IPS-18a (cell line): Measurements from ENCODE around the gene ITPRID2.

ENCODE experiments used
- H3K27ac ChIP-seq: one replicate; pipeline ENCODE4 v1.5.1; 2013; ENCODE audit warnings: low read length
- H3K27me3 ChIP-seq: one replicate; pipeline ENCODE4 v1.6.1; 2013; ENCODE audit warnings: mild to moderate bottlenecking, low read length; ENCODE audit not compliant: control insufficient read depth, insufficient read depth
- H3K36me3 ChIP-seq: one replicate; pipeline ENCODE4 v1.6.1; 2013; ENCODE audit warnings: low read depth, low read length; ENCODE audit not compliant: control insufficient read depth
- H3K4me1 ChIP-seq: one replicate; pipeline ENCODE4 v1.6.1; 2013; ENCODE audit warnings: low read depth, low read length; ENCODE audit not compliant: control insufficient read depth
- H3K4me3 ChIP-seq: one replicate; pipeline ENCODE4 v1.5.1; 2013; ENCODE audit warnings: low read length
- H3K9ac ChIP-seq: one replicate; pipeline ENCODE4 v1.6.1; 2013; ENCODE audit warnings: mild to moderate bottlenecking, low read length, moderate library complexity
- H3K9me3 ChIP-seq: one replicate; pipeline ENCODE4 v1.6.1; 2013; ENCODE audit warnings: low read depth, low read length; ENCODE audit not compliant: control insufficient read depth

Gene ITPRID2

DNA sequence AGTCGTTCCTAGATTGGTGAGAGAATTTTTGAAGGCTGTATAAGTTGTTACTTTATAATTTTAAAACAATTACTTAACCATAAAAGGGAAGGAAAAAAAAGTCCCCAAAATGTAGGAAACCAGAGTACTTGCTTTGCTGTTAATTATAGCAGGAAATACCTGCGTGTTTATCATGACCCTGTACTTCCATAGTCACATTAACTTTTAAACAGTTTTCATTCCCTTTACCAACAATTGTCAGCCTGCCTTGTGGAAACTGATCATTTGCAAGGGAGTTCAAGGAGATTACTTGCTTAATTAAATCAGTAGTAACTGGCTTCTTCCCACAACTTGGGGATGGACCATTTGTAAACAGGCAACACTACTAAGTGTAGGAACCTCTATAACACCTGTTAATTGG is 6.4 kb upstream of the ITPRID2 start:
- Histone ChIP-seq H3K27me3 (peaks cover 4% of the 10 kb centered on the region), H3K9ac (no peak overlapping the region), H3K27ac (no peak overlapping the region), H3K36me3 (no peaks in the 10 kb centered on the region), H3K4me1 (no peaks in the 10 kb centered on the region), H3K9me3 (no peaks in the 10 kb centered on the region), H3K4me3 (no peak overlapping the region)

DNA sequence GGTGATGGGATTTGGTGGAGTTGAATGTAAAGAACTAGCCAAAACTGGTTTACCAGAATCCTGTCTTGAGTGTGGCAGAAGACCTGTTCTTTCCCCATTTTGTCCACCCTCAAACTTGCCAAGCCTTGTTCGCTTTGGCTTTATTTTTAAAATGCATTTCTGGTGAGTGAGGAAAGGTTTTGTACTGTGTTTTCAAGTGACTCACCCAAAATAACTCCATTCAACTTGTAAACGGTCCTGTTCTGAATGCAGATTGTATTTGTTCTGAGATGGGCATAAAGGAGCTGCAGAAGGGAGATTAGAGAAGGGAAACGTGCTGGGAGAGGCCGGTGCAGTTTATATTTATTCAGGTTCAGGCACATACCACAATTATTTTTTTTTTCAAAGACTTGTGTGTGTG is 5.3 kb upstream of the ITPRID2 start:
- no peaks in the 10 kb centered on the region for H3K9me3 ChIP-seq
- H3K36me3 ChIP-seq = no peaks in the 10 kb centered on the region
- no peak overlapping the region for H3K4me3 ChIP-seq
- H3K9ac ChIP-seq = no peak overlapping the region
- H3K4me1 ChIP-seq = no peaks in the 10 kb centered on the region
- H3K27ac ChIP-seq = no peak overlapping the region
- peaks cover 15% of the 10 kb centered on the region for H3K27me3 ChIP-seq

DNA sequence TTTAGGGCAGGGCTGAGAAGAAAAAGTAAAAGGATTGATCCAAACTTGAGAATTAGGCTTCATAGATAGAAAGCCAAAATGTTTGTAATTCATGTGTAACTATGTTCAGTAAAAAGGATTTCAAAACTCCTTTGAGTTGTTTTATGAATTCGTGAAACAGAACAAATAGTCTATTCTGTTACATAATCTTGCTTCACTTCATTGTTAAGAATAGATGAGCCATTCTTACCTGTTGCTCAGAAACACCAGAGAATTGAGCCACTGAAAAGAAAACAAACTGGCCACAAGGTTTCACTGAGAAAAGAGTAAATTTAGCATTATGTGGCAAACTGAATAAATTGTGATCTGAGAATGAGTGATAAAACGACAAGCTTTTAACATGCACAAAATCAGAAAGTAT is 4.5 kb upstream of the ITPRID2 start:
- Histone ChIP-seq H3K27me3 (peaks cover 16% of the 10 kb centered on the region), H3K27ac (no peak overlapping the region), H3K4me3 (no peak overlapping the region), H3K4me1 (no peaks in the 10 kb centered on the region), H3K36me3 (no peaks in the 10 kb centered on the region), H3K9ac (no peak overlapping the region), H3K9me3 (no peaks in the 10 kb centered on the region)

DNA sequence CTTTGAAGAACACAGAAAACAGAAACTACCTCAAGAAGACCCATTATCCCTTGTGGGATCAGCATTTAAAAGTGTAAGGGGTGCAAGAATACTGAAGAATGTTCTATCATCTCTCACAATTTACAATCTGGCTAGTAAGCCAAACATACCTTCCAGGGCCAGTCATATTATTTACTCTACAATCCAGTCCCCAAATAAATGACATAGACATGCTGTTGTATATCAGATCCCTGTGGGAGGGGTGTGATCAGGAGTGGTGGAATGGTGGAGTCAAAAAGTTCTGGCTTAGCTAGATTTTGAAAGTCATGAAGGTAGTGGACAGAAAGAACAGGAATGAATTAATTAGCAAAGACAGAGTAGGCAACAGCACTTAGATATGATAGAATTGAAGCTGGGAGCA is 1.8 kb upstream of the ITPRID2 start:
- no peaks in the 10 kb centered on the region for H3K9me3 ChIP-seq
- H3K36me3 ChIP-seq = no peaks in the 10 kb centered on the region
- no peak overlapping the region for H3K27ac ChIP-seq
- H3K9ac ChIP-seq = no peak overlapping the region
- H3K4me3 ChIP-seq = no peak overlapping the region
- H3K27me3 ChIP-seq = peaks cover 37% of the 10 kb centered on the region
- H3K4me1 ChIP-seq = peaks cover 7% of the 10 kb centered on the region

DNA sequence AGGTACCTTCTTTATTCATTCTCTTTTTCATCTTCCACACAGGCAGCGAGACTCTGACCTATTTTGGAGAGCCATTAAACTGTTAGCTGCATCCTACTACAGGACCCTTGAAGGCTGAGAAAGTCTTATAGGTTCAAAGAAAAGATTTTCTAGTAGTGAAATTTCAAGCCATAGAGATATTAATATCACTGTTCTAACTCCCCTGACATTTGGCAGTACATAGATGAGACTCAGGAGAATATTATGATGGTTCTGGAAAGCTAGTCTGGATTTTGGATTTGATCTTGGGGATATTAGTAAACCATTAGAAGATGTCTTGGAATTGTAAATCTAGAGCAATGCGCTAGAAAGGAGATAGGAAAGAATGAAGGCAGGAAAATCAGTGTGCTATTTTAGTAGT is 1.3 kb upstream of the ITPRID2 start:
- no peak overlapping the region for H3K9ac ChIP-seq
- no peak overlapping the region for H3K4me3 ChIP-seq
- no peak overlapping the region for H3K27ac ChIP-seq
- no peaks in the 10 kb centered on the region for H3K9me3 ChIP-seq
- peaks cover 7% of the 10 kb centered on the region for H3K4me1 ChIP-seq
- peaks cover 37% of the 10 kb centered on the region for H3K27me3 ChIP-seq
- H3K36me3 ChIP-seq = no peaks in the 10 kb centered on the region

DNA sequence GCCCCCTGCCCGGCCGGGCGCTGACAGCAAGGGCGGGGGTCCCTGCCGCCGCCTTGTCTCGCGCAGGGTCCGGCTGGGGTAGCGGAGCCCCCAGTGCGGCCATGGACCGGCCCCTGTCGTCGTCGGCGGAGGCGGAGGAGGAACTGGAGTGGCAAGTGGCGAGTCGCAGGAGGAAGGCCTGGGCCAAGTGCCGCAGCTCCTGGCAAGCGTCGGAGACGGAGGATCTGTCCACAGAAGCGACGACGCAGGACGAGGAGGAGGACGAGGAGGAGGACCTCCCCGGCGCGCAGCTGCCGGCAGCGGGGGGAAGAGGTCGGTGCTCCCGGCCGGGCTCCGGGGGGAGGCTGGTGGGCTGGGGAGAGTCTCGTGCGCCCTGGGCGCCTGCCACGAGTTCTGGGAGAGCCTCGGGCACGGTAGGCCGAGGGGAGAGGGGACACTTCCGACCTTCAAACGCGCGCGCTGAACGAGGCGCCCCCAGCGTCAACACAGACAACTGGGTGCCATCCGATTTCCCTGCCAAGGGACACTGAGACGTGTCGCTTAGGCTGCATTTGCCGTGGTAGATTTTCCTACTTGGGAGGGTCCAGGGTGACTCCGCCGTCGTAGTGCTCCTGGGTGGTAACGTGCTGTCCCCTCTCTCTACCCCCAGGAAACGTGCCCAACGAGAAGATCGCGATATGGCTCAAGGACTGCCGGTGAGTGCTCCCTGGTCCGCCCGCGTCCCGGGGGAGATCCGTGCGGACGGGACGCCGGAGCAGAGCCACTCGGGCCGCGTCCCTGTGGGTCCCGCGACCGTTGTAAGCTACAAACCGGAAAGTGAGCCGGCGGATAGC is 652 bp downstream of the ITPRID2 start:
- H3K9me3 ChIP-seq = no peaks in the 10 kb centered on the region
- no peaks in the 10 kb centered on the region for H3K36me3 ChIP-seq
- H3K27me3 ChIP-seq = peaks cover 37% of the 10 kb centered on the region
- H3K4me1 ChIP-seq = peaks cover 7% of the 10 kb centered on the region
- no peak overlapping the region for H3K27ac ChIP-seq
- peak overlapping the region; percentile 85 for H3K4me3 ChIP-seq
- peak overlapping the region; percentile 46 for H3K9ac ChIP-seq

DNA sequence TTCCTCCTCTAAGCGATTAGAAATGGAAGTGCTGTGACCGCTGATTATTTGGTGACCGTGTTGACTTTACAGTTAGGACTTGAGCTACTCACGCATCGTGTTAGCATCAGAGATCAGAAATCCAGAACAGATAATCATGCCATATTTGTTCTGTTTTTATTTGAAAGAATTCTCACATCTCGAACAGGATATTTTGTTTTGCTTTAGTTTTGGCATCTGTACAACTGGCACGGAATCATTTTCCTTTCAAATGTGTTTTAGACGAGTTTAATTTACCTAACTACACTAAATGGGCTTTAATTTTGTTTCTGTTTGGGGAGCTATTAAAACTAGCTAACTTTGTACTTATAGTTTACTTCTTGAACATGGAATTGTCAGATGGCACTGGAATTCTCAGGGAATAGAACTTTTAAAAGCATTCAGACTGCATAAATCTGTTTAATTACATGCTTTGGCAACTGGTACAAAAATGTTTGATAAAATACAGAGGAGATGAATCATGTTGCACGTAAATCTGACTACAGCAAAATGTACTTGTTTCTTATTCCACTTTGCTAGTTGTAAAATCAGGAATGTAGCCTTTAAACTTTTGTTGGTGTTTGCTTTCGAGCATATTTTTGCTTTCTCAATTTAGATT is 1.4 kb downstream of the ITPRID2 start:
- Histone ChIP-seq H3K36me3 (no peaks in the 10 kb centered on the region), H3K4me3 (peak overlapping the region; percentile 85), H3K27me3 (peaks cover 37% of the 10 kb centered on the region), H3K9me3 (no peaks in the 10 kb centered on the region), H3K27ac (no peak overlapping the region), H3K9ac (peak overlapping the region; percentile 46), H3K4me1 (peaks cover 7% of the 10 kb centered on the region)

DNA sequence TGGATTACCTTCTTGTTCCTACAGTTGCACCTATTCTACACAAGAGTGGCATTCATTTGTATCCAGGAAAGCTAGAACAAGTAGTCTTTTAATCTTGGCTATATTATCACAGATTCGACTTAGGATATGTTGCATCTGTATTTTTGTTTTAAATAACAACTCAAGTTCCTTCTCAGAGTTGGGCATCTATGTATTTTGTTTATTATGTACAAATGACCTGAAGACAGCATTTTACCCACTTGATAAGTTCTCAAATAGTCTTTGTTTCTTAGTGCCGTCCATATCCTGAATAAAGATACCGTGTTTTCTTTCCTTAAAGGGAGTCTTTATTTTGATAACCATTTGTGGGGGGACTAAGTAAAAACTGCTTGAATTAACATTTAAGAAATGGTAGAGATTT is 2.9 kb downstream of the ITPRID2 start:
- Histone ChIP-seq H3K4me3 (no peak overlapping the region), H3K4me1 (peaks cover 7% of the 10 kb centered on the region), H3K27me3 (peaks cover 37% of the 10 kb centered on the region), H3K9me3 (no peaks in the 10 kb centered on the region), H3K27ac (no peak overlapping the region), H3K36me3 (peaks cover 4% of the 10 kb centered on the region), H3K9ac (no peak overlapping the region)

DNA sequence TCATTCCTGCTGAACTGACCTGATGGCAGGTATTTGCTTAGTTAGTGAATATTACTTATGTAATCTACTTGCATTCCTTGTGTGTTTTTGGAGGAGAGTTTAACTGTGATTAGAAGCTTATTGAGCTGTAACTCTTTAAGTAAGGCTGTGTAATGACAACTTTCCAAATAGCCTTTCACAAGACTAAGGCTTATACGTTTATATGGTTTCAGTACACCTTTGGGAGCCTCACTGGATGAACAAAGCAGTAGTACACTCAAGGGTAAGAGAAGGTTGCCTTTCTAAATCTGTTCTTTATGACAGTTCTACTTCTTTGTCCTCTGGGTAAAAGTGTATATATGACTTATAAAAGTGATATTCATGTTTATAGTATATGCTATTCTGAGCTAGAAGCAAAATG is 4.3 kb downstream of the ITPRID2 start:
- peaks cover 7% of the 10 kb centered on the region for H3K4me1 ChIP-seq
- H3K4me3 ChIP-seq = no peak overlapping the region
- H3K36me3 ChIP-seq = peaks cover 9% of the 10 kb centered on the region
- no peak overlapping the region for H3K9ac ChIP-seq
- no peak overlapping the region for H3K27ac ChIP-seq
- no peaks in the 10 kb centered on the region for H3K9me3 ChIP-seq
- H3K27me3 ChIP-seq = peaks cover 26% of the 10 kb centered on the region

DNA sequence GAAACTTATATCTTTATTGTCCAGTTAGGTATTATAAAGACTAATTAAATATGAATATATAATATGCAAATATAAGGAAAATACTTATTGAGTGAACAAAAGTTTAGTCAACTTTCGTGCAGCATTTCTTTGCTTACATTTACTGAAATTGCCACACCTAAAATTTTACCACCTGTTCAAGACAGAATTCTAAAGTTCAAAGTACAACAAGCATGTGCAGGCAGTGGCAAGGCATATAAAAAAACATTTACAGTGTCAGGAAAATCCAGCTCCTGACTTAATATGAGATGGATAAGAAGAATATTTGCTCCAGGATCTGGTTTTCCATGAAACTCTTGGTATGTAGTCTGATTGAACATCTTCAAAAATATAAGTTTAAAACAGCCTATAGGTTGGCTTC is 4.8 kb downstream of the ITPRID2 start:
- H3K4me3 ChIP-seq = no peak overlapping the region
- H3K27ac ChIP-seq = no peak overlapping the region
- no peaks in the 10 kb centered on the region for H3K9me3 ChIP-seq
- H3K9ac ChIP-seq = no peak overlapping the region
- H3K27me3 ChIP-seq = peaks cover 22% of the 10 kb centered on the region
- H3K4me1 ChIP-seq = peaks cover 7% of the 10 kb centered on the region
- peaks cover 12% of the 10 kb centered on the region for H3K36me3 ChIP-seq

DNA sequence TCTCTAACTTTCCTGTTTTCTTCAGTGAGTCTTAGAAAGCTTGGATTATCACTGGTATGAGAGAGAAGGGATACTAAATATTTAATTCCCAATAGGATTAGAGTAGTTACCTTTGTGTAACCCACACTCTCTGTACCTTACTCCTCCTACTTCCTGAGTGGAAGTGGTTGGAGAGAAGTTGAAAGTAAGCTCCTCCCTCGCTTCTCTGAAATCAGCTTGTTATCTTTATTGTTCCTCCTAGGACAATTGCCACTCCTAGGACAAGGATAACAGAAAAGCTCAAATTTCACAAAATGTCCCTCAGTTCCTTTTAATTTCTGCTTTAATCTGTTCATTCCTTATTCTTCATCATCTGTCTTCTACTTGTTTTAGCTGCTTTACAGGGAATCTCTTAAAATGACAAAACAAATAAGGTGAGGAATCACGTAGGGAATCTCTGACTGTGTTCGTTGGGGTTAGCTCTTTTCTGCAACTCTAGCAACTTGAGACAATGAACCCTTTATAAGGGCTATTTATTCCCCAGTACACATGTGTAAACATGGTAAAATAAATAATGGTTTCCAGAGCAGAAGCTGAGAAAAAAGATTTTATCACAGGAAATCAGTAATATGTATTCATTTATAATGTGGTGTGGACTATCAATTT is 8.6 kb downstream of the ITPRID2 start:
- H3K36me3 ChIP-seq = peaks cover 18% of the 10 kb centered on the region
- no peaks in the 10 kb centered on the region for H3K9me3 ChIP-seq
- H3K4me3 ChIP-seq = no peak overlapping the region
- no peaks in the 10 kb centered on the region for H3K27me3 ChIP-seq
- no peaks in the 10 kb centered on the region for H3K4me1 ChIP-seq
- H3K27ac ChIP-seq = no peak overlapping the region
- no peak overlapping the region for H3K9ac ChIP-seq
